Trophoblast cell (in vitro differentiated cells and primary cell): Measurements from ENCODE around the gene STARD13.

ENCODE experiments used
- DNase-seq, 2 donors: peaks; one replicate each; pipeline ENCODE4 v3.0.0-alpha.2; 2016
- H2AFZ ChIP-seq: 2 replicates; pipeline ENCODE4 v1.6.1; 2013; ENCODE audit warnings: low read length, moderate library complexity, mild to moderate bottlenecking; ENCODE audit not compliant: insufficient read depth, poor library complexity
- H2AK5ac ChIP-seq: 2 replicates; pipeline ENCODE4 v1.6.1; 2013; ENCODE audit warnings: mild to moderate bottlenecking, low read length
- H2BK120ac ChIP-seq: 2 replicates; pipeline ENCODE4 v1.6.1; 2013; ENCODE audit warnings: low read length, mild to moderate bottlenecking, moderate library complexity; ENCODE audit not compliant: insufficient read depth, poor library complexity
- H2BK12ac ChIP-seq: 2 replicates; pipeline ENCODE4 v1.6.1; 2013; ENCODE audit warnings: mild to moderate bottlenecking, low read length, moderate library complexity
- H2BK5ac ChIP-seq: 2 replicates; pipeline ENCODE4 v1.6.1; 2013; ENCODE audit warnings: low read length, low read depth, moderate library complexity, mild to moderate bottlenecking; ENCODE audit not compliant: poor library complexity
- H3K14ac ChIP-seq: 2 replicates; pipeline ENCODE4 v1.6.1; 2013; ENCODE audit warnings: mild to moderate bottlenecking, low read length
- H3K18ac ChIP-seq: 2 replicates; pipeline ENCODE4 v1.6.1; 2013; ENCODE audit warnings: mild to moderate bottlenecking, low read length
- H3K23ac ChIP-seq: 2 replicates; pipeline ENCODE4 v1.6.1; 2013; ENCODE audit warnings: low read length
- H3K27ac ChIP-seq: 2 replicates; pipeline ENCODE4 v1.5.1; 2013; ENCODE audit warnings: low read depth, mild to moderate bottlenecking, inconsistent platforms, low read length, moderate library complexity
- H3K27me3 ChIP-seq: 2 replicates; pipeline ENCODE4 v1.6.1; 2013; ENCODE audit warnings: inconsistent platforms, mild to moderate bottlenecking, low read length, moderate library complexity; ENCODE audit not compliant: insufficient read depth
- H3K36me3 ChIP-seq, 2 experiments: 1 replicate in 1 of 2; 2 replicates in 1 of 2; pipeline ENCODE4 v1.6.1; 2013; ENCODE audit warnings: low read length in 2 of 2, mild to moderate bottlenecking in 2 of 2, moderate library complexity in 1 of 2; ENCODE audit not compliant: insufficient read depth in 2 of 2, control insufficient read depth in 1 of 2
- H3K4ac ChIP-seq: 2 replicates; pipeline ENCODE4 v1.6.1; 2013; ENCODE audit warnings: low read depth, mild to moderate bottlenecking, low read length, moderate library complexity
- H3K4me1 ChIP-seq, 2 experiments: 1 replicate in 1 of 2; 2 replicates in 1 of 2; pipeline ENCODE4 v1.6.1; 2013; ENCODE audit warnings: low read length in 2 of 2, mild to moderate bottlenecking in 2 of 2, moderate library complexity in 1 of 2; ENCODE audit not compliant: insufficient read depth in 2 of 2, control insufficient read depth in 1 of 2
- H3K4me2 ChIP-seq: 2 replicates; pipeline ENCODE4 v1.6.1; 2013; ENCODE audit warnings: inconsistent platforms, mild to moderate bottlenecking, low read length, moderate library complexity
- H3K4me3 ChIP-seq: 2 replicates; pipeline ENCODE4 v1.5.1; 2013; ENCODE audit warnings: mild to moderate bottlenecking, low read depth, low read length, inconsistent platforms
- H3K79me1 ChIP-seq: one replicate; pipeline ENCODE4 v1.6.1; 2013; ENCODE audit warnings: low read length
- H3K79me2 ChIP-seq: 2 replicates; pipeline ENCODE4 v1.6.1; 2013; ENCODE audit warnings: low read length, mild to moderate bottlenecking; ENCODE audit not compliant: control insufficient read depth, insufficient read depth, poor library complexity
- H3K9ac ChIP-seq: 2 replicates; pipeline ENCODE4 v1.6.1; 2013; ENCODE audit warnings: mild to moderate bottlenecking, low read length
- H3K9me3 ChIP-seq: 2 replicates; pipeline ENCODE4 v1.6.1; 2013; ENCODE audit warnings: low read depth, mild to moderate bottlenecking, control low read depth, inconsistent platforms, low read length; ENCODE audit not compliant: insufficient read depth
- H4K12ac ChIP-seq: 2 replicates; pipeline ENCODE4 v1.6.1; 2013; ENCODE audit warnings: low read depth, mild to moderate bottlenecking, low read length, moderate library complexity
- H4K8ac ChIP-seq: 2 replicates; pipeline ENCODE4 v1.6.1; 2013; ENCODE audit warnings: low read depth, mild to moderate bottlenecking, low read length, moderate library complexity
- H4K91ac ChIP-seq: one replicate; pipeline ENCODE4 v1.6.1; 2013; ENCODE audit warnings: low read depth, mild to moderate bottlenecking, low read length, moderate library complexity
- WGBS: extraction: QIAGEN DNeasy Blood & Tissue Kit; methylation state at CpG from one replicate; pipeline ENCODE4 v1.1.7; 2013; ENCODE audit warnings: missing lambda C conversion rate; ENCODE audit not compliant: insufficient read length, insufficient coverage; ENCODE audit errors: extremely low coverage; 5-methylcytosine and 5-hydroxymethylcytosine counted together

STARD13 gene

DNA sequence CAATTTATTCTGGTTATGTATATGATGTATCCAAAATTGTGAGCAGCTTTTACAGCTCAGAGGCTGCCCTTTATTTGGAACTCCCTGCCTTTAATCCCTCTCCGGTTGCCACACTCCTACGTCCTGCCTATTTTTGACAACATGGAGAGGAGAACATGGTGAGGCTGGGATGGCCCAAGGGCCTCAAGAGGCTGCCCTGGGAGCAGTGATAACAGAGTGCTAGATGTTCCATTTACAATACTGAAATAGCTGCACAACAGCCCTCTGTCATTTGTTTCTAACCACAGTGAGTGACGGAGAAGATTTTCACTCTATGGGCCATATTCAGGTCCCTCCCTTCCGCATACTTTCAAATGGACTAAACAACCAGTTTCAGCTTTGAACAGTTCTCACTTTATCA lies 33.4 kb downstream of the STARD13 start:
- Histone ChIP-seq H3K79me2 (no peaks in the 10 kb centered on the region), H3K36me3 (peaks cover 0 to 5% of the 10 kb centered on the region in 2 experiments), H3K23ac (no peak overlapping the region), H3K9me3 (no peaks in the 10 kb centered on the region), H2BK12ac (peak overlapping the region; percentile 61), H3K4me1 (peaks cover 2 to 8% of the 10 kb centered on the region in 2 experiments), H3K18ac (no peak overlapping the region), H3K79me1 (no peaks in the 10 kb centered on the region), H4K8ac (peak overlapping the region; percentile 35), H3K4ac (no peak overlapping the region), H4K91ac (no peak overlapping the region), H3K27me3 (no peaks in the 10 kb centered on the region), H3K14ac (no peak overlapping the region), H3K4me3 (no peak overlapping the region), H3K9ac (no peak overlapping the region), H2AK5ac (peak overlapping the region; percentile 64), H2BK5ac (no peak overlapping the region), H4K12ac (no peak overlapping the region), H2AFZ (no peak overlapping the region), H2BK120ac (no peak overlapping the region), H3K4me2 (no peak overlapping the region), H3K27ac (peak overlapping the region; percentile 6)
- DNase-seq, result peak in 1 of 2 donors; percentile 33
- no CpG with 5 or more reads among the region's 4 CpGs for WGBS

GRCh38 chr13:33251131-33251661 lies 34.4 kb downstream of the STARD13 start:
- Histone ChIP-seq H3K14ac (no peak overlapping the region), H3K4me2 (no peak overlapping the region), H3K4me1 (peaks cover 2 to 7% of the 10 kb centered on the region in 2 experiments), H3K4me3 (no peak overlapping the region), H3K18ac (no peak overlapping the region), H3K36me3 (peaks cover 0 to 5% of the 10 kb centered on the region in 2 experiments), H2BK12ac (no peak overlapping the region), H2AK5ac (no peak overlapping the region), H3K23ac (no peak overlapping the region), H4K91ac (no peak overlapping the region), H4K12ac (no peak overlapping the region), H3K27me3 (no peaks in the 10 kb centered on the region), H2AFZ (no peak overlapping the region), H4K8ac (no peak overlapping the region), H3K79me1 (no peaks in the 10 kb centered on the region), H2BK120ac (no peak overlapping the region), H3K27ac (peak overlapping the region; percentile 28), H2BK5ac (no peak overlapping the region), H3K4ac (no peak overlapping the region), H3K9me3 (no peaks in the 10 kb centered on the region), H3K79me2 (no peaks in the 10 kb centered on the region), H3K9ac (no peak overlapping the region)
- WGBS, result no CpG with 5 or more reads among the region's 2 CpGs
- DNase-seq, result peak in 1 of 2 donors; percentile 47

- H4K8ac ChIP-seq, result no peak overlapping the region
- peaks cover 2 to 4% of the 10 kb centered on the region in 2 experiments for H3K4me1 ChIP-seq
- no peak for DNase-seq
- H3K79me2 ChIP-seq, result no peaks in the 10 kb centered on the region
- H2AK5ac ChIP-seq, result no peak overlapping the region
- H3K9ac ChIP-seq, result no peak overlapping the region
- H3K27ac ChIP-seq, result peak overlapping the region; percentile 28
- H4K91ac ChIP-seq, result no peak overlapping the region
- H2BK12ac ChIP-seq, result no peak overlapping the region
- H3K4ac ChIP-seq, result no peak overlapping the region
- H2AFZ ChIP-seq, result no peak overlapping the region
- no peak overlapping the region for H3K23ac ChIP-seq
- H3K18ac ChIP-seq, result no peak overlapping the region
- peaks cover 0 to 5% of the 10 kb centered on the region in 2 experiments for H3K36me3 ChIP-seq
- H3K14ac ChIP-seq, result no peak overlapping the region
- no peak overlapping the region for H4K12ac ChIP-seq
- no peak overlapping the region for H2BK120ac ChIP-seq
- H3K4me3 ChIP-seq, result no peak overlapping the region
- H3K9me3 ChIP-seq, result no peaks in the 10 kb centered on the region
- no peak overlapping the region for H2BK5ac ChIP-seq
- no peaks in the 10 kb centered on the region for H3K79me1 ChIP-seq
- H3K27me3 ChIP-seq, result no peaks in the 10 kb centered on the region
- no peak overlapping the region for H3K4me2 ChIP-seq
Observed at GRCh38 chr13:33250609-33251008, 34.9 kb downstream of the STARD13 start.

- Histone ChIP-seq H3K79me2 (no peaks in the 10 kb centered on the region), H3K4ac (no peak overlapping the region), H3K18ac (no peak overlapping the region), H2BK120ac (no peak overlapping the region), H2BK12ac (no peak overlapping the region), H3K4me2 (no peak overlapping the region), H3K27me3 (no peaks in the 10 kb centered on the region), H4K8ac (no peak overlapping the region), H3K14ac (no peak overlapping the region), H3K4me3 (no peak overlapping the region), H3K27ac (no peak overlapping the region), H3K4me1 (peaks cover 2 to 4% of the 10 kb centered on the region in 2 experiments), H2AFZ (no peak overlapping the region), H4K91ac (no peak overlapping the region), H3K79me1 (no peaks in the 10 kb centered on the region), H3K9ac (no peak overlapping the region), H2AK5ac (no peak overlapping the region), H3K23ac (no peak overlapping the region), H4K12ac (no peak overlapping the region), H2BK5ac (no peak overlapping the region), H3K36me3 (peaks cover 0 to 5% of the 10 kb centered on the region in 2 experiments), H3K9me3 (no peaks in the 10 kb centered on the region)
- DNase-seq, result no peak
- no CpG with 5 or more reads among the region's 3 CpGs for WGBS
Observed at GRCh38 chr13:33249894-33250293, 35.7 kb downstream of the STARD13 start.
